Chondrocyte (in vitro differentiated cells): ENCODE results near the gene ACTL7B. TPM values are rescaled to one million over a fixed set of nuclear protein-coding genes. Genes with fewer than 3 reads are reported as not detected.

Source experiments
- DNase-seq: peaks from one replicate; pipeline ENCODE4 v3.0.0; 2021; ENCODE audit warnings: mixed read lengths, low spot score
- H3K27ac Mint-ChIP-seq: one replicate; pipeline ENCODE4 v1.8.0; 2021; ENCODE audit warnings: mild to moderate bottlenecking, moderate library complexity, mixed read lengths; ENCODE audit not compliant: unreplicated experiment
- H3K27me3 Mint-ChIP-seq: 2 replicates; pipeline ENCODE4 v1.8.0; 2021; ENCODE audit warnings: low read depth, mixed read lengths
- H3K36me3 Mint-ChIP-seq: 2 replicates; pipeline ENCODE4 v1.8.0; 2021; ENCODE audit warnings: low read depth, mixed read lengths
- H3K4me1 Mint-ChIP-seq: 2 replicates; pipeline ENCODE4 v1.8.0; 2021; ENCODE audit warnings: low read depth, mild to moderate bottlenecking, mixed read lengths
- H3K4me3 Mint-ChIP-seq: one replicate; pipeline ENCODE4 v1.8.0; 2021; ENCODE audit warnings: mild to moderate bottlenecking, moderate library complexity, mixed read lengths; ENCODE audit not compliant: unreplicated experiment
- H3K9me3 Mint-ChIP-seq: 2 replicates; pipeline ENCODE4 v1.8.0; 2021; ENCODE audit warnings: low read depth, mixed read lengths
- CTCF ChIP-seq: fragments of 200-600 bp; sonication (generic); IDR thresholded peaks from 2 replicates; pipeline ENCODE4 v1.5.0; 2021; ENCODE audit warnings: antibody characterized with exemption, mild to moderate bottlenecking, moderate library complexity
- total RNA-seq: library from RNA; stranded (reverse); gene quantifications from 3 replicates; pipeline ENCODE4 v1.2.1, GENCODE V29; 2021

The ACTL7B gene
- total RNA-seq, 1 donor from 2014 or later: not detected

GRCh38 chr9:108861464-108861863 is 5.7 kb upstream of the ACTL7B start:
- Mint-ChIP-seq H3K27ac (no peak overlapping the region), H3K4me3 (no peak overlapping the region), H3K27me3 (peaks cover 2% of the 10 kb centered on the region), H3K4me1 (no peaks in the 10 kb centered on the region), H3K36me3 (peaks cover 1% of the 10 kb centered on the region), H3K9me3 (no peaks in the 10 kb centered on the region)
- DNase-seq: no peak
- no peak for TF ChIP-seq CTCF

- H3K4me3 Mint-ChIP-seq: no peak overlapping the region
- H3K27ac Mint-ChIP-seq: no peak overlapping the region
- no peak for DNase-seq
- no peak for TF ChIP-seq CTCF
- no peaks in the 10 kb centered on the region for H3K9me3 Mint-ChIP-seq
- no peaks in the 10 kb centered on the region for H3K4me1 Mint-ChIP-seq
- H3K36me3 Mint-ChIP-seq: peaks cover 1% of the 10 kb centered on the region
- peaks cover 3% of the 10 kb centered on the region for H3K27me3 Mint-ChIP-seq
Measured at GRCh38 chr9:108860764-108861163, 5.0 kb upstream of the ACTL7B start.

GRCh38 chr9:108860354-108860753 is 4.6 kb upstream of the ACTL7B start:
- H3K36me3 Mint-ChIP-seq: peaks cover 1% of the 10 kb centered on the region
- no peak for TF ChIP-seq CTCF
- no peak overlapping the region for H3K27ac Mint-ChIP-seq
- H3K27me3 Mint-ChIP-seq: peaks cover 3% of the 10 kb centered on the region
- no peak for DNase-seq
- H3K9me3 Mint-ChIP-seq: no peaks in the 10 kb centered on the region
- H3K4me3 Mint-ChIP-seq: no peak overlapping the region
- H3K4me1 Mint-ChIP-seq: no peaks in the 10 kb centered on the region

GRCh38 chr9:108859459-108860114 is 3.8 kb upstream of the ACTL7B start:
- Mint-ChIP-seq H3K4me3 (no peak overlapping the region), H3K27ac (no peak overlapping the region), H3K36me3 (peaks cover 1% of the 10 kb centered on the region), H3K4me1 (no peaks in the 10 kb centered on the region), H3K9me3 (no peaks in the 10 kb centered on the region), H3K27me3 (peaks cover 3% of the 10 kb centered on the region)
- DNase-seq: no peak
- TF ChIP-seq CTCF: no peak

GRCh38 chr9:108857572-108857971 is 1.8 kb upstream of the ACTL7B start:
- no peak for DNase-seq
- Mint-ChIP-seq H3K27ac (no peak overlapping the region), H3K4me3 (no peak overlapping the region), H3K27me3 (peaks cover 3% of the 10 kb centered on the region), H3K9me3 (no peaks in the 10 kb centered on the region), H3K36me3 (peaks cover 1% of the 10 kb centered on the region), H3K4me1 (no peaks in the 10 kb centered on the region)
- TF ChIP-seq CTCF: no peak
